Esophagus mucosa (tissue), 1 donor: Measurements from ENCODE around the gene CARNS1. TPM values are rescaled to one million over a fixed set of nuclear protein-coding genes. Genes with fewer than 3 reads are reported as not detected.

Experiments used
- ATAC-seq: fragments of 200-7000 bp; cut with Tn5 transposase; one replicate; pipeline ENCODE4 v1.9.1; 2020
- total RNA-seq: library from RNA; stranded (reverse); gene quantifications from one replicate; pipeline ENCODE4 v1.2.4, GENCODE V29; 2023
- donor health status: DM: yes; HTN: yes; CAD: no.

The CARNS1 gene, protein sequence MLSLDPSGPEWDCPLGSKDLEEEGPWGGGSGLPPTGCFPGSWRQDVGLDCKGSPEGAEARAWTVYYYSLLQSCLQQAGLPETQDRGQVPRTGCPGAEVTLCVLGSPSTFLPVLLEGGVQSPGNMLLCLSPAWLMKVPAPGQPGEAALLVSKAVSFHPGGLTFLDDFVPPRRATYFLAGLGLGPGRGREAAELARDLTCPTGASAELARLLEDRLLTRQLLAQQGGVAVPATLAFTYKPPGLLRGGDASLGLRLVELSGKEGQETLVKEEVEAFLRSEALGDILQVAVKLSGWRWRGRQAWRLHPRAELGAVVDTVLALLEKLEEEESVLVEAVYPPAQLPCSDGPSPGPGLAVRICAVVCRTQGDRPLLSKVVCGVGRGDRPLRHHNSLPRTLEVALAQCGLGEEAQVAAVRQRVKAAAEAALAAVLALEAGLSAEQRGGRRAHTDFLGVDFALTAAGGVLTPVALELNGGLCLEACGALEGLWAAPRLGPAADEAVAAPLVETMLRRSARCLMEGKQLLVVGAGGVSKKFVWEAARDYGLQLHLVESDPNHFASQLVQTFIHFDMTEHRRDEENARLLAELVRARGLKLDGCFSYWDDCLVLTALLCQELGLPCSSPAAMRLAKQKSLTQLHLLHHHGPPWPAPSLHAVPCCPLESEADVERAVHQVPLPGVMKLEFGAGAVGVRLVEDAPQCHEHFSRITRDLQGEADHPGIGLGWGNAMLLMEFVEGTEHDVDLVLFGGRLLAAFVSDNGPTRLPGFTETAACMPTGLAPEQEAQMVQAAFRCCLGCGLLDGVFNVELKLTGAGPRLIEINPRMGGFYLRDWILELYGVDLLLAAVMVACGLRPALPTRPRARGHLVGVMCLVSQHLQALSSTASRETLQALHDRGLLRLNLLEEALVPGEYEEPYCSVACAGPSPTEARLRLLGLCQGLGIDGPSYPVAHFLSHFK
- total RNA-seq: 0.20 TPM

- ATAC-seq: no peak
These were observed at the start of gene CARNS1 for GRCh38 chr11:67415501-67416304. TSS of gene CARNS1 (plus strand) at chr11:67415678. CDS start at chr11:67416200, 522 bp downstream.

GRCh38 chr11:67365736-67366444 lies 49.6 kb upstream of the CARNS1 start:
- ATAC-seq: no peak

- no peak for ATAC-seq
These were observed 48.9 kb upstream of the CARNS1 start for GRCh38 chr11:67366546-67366945.

- no peak for ATAC-seq
These were observed 48.3 kb upstream of the CARNS1 start for GRCh38 chr11:67366961-67367760.

GRCh38 chr11:67367761-67368227 lies 47.7 kb upstream of the CARNS1 start:
- ATAC-seq: no peak

DNA sequence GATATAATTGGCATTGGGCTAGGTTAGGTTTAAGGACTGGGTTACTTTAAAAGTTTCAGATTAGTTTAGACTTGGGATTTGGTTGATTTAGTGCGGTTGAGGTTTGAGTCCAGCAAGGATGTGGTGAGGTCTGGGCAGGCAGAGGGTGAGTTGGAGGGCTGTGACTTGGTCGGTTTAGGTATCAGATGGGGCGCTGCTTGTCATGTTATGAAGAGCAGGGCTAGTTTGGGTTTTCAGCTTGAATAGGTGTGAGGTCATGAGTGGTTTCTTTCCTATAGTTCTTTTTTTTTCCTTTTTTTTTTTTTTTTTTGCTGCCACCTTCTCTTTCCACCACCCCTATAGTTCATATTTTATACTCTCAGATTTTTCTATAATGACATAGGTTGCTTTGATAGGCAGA lies 46.9 kb upstream of the CARNS1 start:
- no peak for ATAC-seq

DNA sequence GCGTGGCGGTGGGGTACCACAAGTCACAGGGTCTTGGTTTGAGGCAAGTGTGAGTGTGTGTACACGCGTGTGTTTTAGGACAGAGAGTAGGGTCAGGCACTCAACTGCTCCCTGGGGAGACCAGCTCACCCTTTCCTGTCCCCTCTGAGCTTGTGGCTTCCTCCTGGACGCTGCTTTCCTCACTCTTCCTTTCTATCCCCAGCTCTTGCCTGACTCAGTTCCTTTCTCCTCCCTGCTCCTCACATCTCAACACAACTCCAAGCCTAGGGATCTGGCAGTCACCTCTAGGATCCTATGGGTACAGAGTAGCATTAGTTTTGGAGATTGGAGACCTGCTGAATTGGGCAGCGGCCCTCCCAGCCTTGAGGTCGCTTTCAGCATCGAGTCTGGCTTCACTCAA lies 46.2 kb upstream of the CARNS1 start:
- no peak for ATAC-seq

GRCh38 chr11:67369801-67370284 lies 45.6 kb upstream of the CARNS1 start:
- no peak for ATAC-seq

DNA sequence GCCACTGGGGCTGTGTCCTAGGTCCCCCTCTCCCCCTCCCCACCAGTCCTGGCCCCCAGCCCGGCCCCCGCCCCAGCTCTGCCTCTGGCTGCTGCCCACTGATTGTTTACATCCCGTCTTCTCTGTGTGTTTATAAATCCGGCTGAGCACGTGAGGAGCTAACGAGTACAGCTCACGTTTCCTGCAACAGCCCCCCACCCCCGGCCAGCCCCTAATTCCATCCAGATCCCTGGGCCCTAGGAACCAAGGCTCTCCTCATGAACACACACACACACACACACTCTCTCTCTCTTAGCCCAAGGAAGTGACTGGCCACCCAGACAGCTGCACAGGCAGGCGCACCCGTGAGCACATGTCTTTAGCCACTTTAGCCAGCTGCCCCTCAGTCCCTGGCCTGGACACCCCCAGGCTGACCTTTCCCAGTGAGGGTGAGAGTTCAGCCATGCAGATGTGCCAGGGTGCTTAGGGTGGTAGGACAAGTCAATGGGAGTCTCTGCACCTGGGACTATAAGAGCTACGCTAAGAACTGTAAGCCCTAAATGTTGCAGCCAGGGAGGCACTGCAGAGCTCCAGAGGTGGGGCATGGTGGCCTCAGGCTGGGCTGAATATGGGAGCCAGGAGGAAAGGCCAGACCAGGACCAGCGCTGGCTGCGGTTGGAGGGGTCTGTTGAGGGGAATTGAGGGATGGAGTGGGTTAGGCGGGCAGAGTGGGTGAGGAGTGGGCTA lies 45.0 kb upstream of the CARNS1 start:
- no peak for ATAC-seq

DNA sequence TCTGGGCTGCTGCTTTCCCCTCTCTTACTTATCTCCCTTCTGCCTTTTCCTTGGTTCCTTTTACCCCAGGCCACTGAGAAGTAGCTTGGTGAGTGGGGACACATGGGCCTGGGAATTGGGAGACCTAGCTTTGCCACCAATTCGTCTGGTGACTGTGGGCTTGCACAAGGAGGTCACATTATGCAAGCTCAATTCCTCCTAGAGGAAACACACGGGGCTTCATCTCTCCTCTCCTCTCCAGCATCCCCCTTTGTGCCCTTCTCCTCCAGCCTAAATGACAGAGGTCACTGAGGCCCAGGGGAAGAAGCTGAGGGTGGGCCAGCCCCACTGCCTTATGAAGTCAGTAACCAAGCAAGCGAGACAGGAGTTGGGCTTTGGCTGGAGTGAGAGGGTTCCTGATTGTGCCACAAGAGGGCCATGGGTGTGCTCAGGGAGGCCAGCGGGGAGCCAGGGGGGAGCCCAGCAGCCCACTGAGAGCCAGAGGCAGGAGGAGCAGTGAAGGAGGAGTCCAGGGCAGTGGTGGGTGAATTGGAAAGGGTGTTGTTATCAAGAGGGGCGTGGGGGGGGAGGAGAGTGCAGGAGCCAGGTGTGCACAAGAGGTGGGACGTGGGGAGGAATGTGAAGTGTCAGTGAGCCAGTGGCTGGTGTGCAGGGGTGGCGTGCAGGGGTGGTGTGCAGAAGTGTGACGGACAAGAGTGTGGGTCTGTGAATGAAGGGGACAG lies 44.1 kb upstream of the CARNS1 start:
- ATAC-seq: no peak

DNA sequence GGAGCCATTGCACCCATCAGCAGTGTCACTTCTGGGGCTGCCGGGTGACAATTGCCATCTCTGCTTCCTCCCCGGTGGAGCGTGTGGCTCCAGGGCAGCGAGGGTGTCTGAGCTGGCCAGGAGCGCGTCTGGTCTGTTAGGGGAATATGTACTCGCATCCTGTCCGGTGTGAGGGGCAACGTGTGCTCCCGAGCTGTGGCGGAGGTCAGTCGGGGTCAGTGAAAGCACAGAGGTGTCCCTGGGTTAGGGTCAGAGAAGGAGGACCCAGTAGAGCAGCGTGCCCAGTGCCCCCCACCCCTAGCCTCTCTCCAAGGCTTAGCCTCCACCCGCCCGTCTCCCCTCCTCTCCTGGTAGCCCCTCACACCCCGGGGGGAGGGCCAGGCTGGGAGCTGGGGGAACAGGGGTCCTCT lies 43.6 kb upstream of the CARNS1 start:
- peak; percentile 1 for ATAC-seq

- ATAC-seq: no peak
These were observed 43.0 kb upstream of the CARNS1 start for GRCh38 chr11:67372321-67372992.

DNA sequence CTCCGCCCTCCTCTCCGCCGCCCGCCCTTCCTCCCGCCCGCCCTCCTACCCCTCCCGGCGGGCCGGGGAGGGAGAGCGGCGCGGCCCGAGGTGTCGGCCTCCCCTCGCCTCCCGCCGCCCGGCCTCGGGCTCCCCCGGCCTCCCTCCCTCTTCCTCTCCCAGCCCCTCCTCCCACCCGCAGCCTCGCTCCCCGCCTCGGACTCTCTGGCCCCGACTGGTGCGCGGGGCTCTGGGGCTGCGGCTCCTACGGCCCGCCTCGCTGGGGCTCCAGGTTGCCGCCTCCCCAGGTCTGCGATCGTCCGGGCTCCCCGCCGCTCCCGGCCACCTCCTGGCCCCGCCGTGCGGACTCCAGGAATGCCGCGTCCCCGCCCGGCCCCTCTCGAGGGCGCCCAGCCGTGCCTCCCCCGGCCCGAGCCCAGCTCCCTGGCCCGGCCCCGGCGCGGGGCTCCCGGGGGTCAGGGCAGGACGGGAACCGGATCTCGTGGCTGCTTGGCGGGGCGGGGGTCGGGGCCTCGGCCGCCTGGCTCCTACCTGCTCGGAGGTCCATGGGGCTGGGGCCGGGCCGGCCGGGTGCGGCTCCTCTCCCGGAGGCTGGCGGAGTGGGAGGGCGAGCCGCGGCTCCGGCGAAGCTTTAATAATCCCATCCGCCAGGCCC lies 42.4 kb upstream of the CARNS1 start, which contains the start of gene CLCF1:
TSS of gene CLCF1 (minus strand) at position 606 of the 655 bp plus-strand sequence. CDS start at position 547, 59 bp downstream.
- peak; percentile 34 for ATAC-seq

DNA sequence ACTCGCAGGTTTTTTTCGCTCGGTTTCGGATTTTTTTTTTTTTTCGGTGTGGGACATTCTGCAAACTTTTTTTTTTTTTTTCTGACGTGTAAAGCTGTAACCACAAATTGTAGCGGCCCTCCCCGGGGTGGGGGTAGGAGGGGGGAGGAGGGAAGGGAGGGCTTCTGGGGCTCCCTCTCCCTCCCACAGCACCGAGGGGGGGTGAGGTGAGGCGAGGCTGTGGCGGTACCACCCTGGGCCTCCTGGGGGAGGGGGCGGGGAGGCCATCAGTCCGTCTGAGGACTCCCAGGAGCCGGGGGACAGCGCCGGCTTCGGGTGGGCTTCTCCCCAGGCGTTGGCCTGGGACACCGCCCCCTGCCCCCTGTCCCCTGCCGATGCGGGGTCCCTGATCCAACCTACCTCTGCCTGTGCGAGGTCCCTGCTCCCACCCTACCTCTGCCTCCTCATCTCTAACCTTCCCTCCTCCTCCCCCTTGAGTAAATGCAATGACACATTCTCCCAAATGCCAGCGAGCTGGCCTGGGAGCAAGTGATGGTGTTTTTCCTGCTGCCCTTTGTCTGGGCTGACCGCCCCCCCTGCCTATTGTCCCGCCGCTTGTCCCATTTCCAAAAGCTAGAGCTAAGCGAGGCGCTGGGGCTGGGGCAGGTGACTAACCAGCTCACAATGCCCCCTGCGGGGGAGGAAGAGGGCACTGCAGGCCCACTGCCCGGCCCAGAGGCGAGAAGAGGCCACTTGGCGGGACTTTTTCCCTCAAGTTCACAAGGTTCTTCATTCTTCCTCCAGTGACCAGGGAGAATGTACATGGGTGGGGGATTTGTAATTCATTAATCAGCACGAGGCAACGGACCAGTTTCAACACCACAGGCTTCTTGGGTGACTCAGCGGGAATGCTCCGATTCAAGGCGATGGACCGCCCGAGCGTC lies 41.6 kb upstream of the CARNS1 start:
- peak; percentile 51 for ATAC-seq

- ATAC-seq: no peak
These were observed 40.8 kb upstream of the CARNS1 start for GRCh38 chr11:67374571-67375281.
